A673 (cell line): ENCODE measurements around the gene HAUS1.

Experiments used
- EZH2 ChIP-seq: fragments of 200-600 bp; sonication (generic); IDR thresholded peaks from 2 replicates; pipeline ENCODE4 v1.6.1; 2017; ENCODE audit warnings: borderline replicate concordance, low read depth, mild to moderate bottlenecking, mixed read lengths, antibody characterized with exemption, low read length; ENCODE audit not compliant: poor library complexity, severe bottlenecking
- TF ChIP-seq, protein P1 (sequence below): fragments of 300-800, 200-600 bp; sonication (generic); conservative IDR thresholded peaks from 2 replicates; pipeline ENCODE4 v1.5.1; 2017; ENCODE audit warnings: low read depth, mild to moderate bottlenecking, antibody characterized with exemption, low read length, moderate library complexity, mixed read lengths

DNA sequence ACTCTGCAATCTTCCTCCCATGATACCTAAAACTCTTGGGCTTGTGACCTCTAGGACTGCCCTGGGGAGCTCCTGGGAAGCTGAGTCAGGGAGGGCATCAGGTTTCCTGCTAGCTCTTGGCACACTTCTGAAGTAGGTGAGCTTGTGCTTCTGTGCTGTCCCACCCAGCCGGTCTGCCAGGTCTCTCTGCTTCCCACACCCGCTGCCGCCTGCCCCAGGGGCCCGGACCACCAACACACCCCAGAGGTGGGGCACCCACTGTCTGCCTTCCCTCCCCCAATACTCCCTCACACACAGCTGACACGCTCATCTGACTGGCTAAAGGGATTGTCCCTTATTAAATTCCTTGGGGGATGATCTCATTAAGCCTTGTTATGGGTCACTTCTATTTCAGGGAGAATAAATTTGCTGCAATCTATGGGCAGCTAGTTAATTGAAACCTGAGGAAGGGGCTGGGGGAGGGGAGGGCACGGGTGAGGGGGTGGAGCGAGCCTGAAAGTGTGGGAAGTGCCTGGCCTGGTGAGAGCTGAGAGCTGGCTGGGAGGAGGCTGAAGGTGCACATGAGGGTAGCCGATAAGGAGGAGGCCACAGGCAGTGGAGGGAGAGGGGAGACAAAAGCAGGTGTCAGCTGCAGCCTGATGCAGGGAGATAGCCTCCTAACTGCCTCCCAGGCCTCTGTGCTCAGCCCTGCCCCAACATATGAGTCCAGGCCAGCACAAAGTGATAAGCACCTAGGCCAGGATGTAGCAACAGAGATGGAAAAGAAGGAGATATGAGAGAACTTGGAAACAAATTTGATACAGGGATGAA lies 48.8 kb downstream of the HAUS1 start:
- TF ChIP-seq, protein P1, sequence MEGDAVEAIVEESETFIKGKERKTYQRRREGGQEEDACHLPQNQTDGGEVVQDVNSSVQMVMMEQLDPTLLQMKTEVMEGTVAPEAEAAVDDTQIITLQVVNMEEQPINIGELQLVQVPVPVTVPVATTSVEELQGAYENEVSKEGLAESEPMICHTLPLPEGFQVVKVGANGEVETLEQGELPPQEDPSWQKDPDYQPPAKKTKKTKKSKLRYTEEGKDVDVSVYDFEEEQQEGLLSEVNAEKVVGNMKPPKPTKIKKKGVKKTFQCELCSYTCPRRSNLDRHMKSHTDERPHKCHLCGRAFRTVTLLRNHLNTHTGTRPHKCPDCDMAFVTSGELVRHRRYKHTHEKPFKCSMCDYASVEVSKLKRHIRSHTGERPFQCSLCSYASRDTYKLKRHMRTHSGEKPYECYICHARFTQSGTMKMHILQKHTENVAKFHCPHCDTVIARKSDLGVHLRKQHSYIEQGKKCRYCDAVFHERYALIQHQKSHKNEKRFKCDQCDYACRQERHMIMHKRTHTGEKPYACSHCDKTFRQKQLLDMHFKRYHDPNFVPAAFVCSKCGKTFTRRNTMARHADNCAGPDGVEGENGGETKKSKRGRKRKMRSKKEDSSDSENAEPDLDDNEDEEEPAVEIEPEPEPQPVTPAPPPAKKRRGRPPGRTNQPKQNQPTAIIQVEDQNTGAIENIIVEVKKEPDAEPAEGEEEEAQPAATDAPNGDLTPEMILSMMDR: no peak
- no peak for TF ChIP-seq EZH2
